GM18511 (cell line): Measurements from ENCODE around the gene DSP.

Source experiments
- ATAC-seq: cut with Tn5 transposase; IDR thresholded peaks from one replicate; pipeline ENCODE4 v1.9.1; 2021; ENCODE audit warnings: mild to moderate bottlenecking, moderate library complexity; ENCODE audit not compliant: unreplicated experiment

DSP gene

DNA sequence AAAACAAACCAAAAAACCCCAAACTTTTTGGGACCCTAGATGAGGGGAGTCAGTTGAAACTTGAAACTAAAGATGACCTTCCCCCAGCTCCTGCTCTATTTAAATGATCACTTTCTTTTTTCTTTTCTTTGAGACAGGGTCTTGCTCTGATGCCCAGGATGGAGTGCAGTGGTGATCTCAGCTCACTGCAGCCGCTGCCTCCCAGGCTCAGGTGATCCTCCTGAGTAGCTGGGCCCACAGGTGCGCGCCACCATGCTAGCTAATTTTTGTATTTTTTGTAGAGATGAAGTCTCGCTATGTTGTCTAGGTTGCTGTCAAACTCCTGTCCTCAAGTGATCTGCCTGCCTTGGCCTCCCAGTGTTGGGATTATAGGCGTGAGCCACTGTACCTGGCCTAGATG lies 7.3 kb upstream of the DSP start:
- no peak for ATAC-seq

DNA sequence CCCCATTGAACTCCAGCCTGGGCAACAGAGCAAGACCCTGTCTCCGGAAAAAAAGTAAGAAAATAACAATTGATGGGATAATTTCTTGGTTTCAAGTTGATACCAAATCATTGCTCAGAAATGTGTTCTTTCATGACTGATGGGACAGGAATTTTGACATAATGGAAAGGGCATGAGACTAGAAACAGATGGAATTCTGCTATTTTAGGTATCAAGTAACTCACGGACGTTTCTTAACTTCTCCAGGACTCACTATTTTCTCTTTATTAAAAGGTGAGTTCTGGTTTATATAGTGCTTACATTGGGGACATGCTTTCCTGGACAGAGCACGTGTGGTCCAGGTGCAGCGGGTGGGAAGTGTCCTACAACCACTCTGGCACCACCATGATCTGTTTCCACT lies 6.0 kb upstream of the DSP start:
- ATAC-seq: no peak

DNA sequence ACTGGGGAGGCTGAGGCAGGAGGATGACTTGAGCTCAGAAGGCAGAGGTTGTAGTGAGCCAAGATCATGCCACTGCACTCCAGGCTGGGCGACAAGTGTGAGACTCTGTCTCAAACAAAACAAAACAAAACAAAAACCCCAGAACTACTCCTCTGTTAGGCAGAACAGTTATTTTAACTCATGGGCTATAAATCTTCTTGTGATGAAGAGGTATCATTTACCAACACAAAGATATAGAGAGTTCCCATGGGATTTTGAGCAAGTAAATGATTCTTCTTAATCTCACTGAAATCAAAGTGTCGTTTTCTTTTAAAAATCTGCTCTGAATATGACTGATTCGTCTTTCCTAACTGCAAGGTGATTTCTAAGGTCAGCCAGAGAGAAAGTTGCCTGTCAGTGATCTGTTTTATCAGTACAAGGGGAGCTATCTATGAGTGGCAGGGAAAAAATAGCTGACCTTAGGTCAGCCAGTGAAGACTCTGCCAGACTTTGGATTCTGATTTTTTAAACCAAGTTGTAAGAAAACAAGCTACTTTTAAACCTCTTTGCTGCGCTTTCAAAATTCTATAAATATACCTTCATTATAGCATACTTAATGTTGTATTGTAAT lies 3.8 kb upstream of the DSP start:
- ATAC-seq: no peak

DNA sequence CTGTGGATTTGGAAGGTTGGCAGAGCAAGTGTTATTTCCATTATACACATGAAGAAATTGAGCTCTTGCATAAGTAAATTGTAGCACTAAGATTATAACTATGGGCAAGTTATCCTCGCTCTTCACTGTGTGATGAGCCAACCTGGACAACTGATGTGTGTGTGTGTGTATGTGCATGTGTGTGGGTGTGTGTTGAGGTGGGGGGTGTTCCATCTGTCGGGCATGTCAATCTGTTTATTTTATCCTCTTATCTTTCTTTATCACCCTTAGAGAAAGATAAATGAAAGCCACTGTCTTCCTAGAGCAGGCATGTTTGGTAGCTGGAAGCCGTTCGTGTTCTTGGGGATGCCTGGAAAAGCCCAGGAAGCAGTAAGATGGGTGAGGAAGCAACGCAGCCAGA lies 3.0 kb upstream of the DSP start:
- ATAC-seq: no peak

DNA sequence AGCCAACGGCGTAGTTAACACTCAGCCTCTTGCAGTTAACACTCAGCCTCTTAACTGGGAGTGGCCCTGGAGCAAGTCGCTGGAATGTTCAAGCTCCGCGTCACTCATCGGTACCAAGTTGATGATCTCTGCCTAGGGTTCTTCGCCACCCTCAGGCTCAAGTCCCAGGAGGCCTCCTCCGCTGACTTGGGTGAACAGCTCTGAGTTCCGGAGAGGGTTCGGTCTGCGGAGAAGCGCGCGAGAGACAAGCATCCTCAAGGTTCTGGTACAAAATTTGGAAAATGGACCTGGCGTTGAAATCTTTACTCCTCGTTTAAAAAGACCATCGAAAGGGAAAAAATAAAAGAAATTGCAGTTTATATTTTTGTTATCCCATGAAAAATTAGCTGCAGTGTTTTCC lies 876 bp upstream of the DSP start:
- ATAC-seq: no peak

DNA sequence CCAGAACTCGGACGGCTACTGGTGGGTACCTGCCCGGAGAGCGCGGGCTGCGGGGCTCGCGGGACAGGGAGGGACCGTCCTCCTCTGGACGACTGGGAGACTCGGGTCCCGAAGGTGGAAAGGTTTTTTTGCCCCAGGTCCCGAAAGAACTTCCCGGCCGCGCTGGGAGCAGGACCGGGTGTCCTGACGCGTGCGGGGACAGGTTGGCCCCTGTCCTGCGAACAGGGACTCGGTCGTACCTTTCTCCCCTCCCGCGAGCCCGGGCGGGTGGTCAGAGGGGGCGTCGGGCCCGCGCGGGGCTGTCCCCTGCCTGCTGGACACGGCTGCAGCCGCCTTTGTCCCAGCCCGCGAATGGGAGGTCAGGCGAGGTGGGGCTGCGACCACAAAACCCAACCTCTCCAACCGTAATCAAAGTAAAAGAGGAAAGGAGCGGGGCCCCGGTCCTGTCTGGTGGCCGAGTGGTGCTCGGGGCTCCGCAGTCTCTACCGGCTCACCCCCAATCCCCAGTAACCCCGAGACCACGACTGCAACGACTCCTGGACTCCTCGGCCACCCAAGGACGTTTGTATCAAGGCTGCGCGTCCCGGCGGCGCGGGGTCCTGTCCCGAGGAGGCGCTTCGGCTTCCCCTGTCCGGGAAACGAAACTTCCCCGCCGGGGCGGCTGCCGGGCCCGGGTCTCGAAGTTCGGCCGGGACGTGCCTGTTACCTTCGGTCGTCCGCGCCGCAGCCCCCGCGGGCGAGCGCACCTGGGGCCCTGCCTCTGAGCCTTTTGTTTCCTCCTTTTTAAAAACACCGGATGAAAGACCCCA lies 798 bp downstream of the DSP start:
- ATAC-seq: no peak

DNA sequence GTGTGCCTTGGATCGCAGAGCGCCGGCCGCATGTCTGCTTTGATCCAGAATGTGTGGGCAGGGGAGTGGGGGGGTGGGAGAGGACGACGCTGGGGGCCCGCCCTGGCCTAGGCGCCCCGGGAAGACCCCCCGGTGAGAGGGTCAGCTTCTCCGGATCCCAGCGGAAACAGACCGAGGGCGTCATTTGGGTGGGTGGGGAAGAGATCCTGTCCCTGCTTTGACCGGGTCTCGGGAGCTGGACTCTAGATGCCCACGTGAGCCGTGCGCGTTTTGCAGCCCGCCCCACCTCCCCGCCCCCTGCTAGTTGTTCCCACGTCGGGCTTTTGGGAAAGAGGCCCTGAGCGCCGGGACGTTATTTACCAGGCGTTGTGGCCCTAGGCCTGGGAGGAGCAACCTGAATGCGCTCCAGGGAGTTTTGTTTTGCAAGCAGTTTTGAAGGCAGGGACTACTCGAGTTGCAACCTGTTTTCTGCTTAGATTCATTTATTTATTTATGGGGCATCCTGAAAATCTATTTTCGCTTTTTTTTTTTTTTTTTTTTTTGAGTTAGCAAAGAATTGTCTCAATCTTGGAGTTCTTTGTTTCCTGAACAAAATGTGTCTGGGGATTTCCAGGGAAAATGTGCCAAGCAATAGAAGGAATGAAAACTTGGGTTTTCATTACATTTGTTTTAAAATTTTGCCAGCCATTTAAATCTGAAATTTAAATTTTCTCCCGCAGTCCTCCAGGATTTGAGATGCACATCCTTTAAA lies 1.6 kb downstream of the DSP start:
- no peak for ATAC-seq

DNA sequence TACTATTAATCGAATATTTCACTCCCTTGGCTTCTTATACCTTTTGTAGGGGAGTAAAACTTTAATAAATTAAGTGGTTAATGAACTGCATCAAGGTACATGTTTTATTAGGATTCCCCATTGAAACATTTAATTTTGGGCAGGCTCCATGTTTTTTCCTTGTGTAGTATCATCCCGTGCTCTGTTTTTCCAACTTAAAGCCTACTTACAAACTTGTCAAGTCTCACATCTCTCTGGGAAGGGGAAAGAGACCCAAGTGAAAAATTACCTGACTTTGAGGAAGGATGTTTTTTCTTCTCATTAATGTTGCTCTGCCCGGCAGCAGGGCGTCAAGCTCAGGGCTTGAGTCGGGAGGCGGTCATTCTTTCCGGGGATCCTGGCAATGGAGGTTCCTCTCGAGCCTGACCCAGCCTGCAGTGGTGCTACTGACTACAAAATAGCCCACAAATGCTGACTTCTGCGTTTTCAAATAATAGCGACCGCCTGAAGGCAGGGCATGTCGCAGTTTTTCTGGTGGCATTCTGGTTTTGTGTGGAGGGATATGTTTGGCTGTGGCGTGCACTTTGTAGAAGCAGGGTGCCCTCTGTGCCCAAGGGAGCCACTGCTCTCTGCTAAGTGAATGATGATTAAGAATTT lies 2.4 kb downstream of the DSP start:
- ATAC-seq: no peak

DNA sequence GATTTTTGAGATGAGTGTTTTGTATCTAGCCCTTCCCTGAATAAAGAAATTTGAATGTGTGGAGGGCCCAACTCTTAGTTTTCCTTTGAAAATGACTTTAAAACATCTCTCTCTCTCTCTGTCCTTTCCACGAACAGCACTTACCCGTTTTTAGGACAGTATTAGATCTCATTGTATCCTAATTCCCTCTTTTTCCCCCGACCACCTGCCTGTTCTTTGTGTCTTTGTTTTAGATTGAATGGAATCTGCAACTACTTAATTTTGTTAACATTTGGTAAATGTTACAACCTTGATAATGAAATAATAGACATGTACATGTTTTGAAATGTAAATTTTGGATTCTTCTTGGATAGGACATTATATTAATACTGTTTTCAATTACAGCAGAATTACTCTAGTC lies 3.1 kb downstream of the DSP start:
- ATAC-seq: no peak

DNA sequence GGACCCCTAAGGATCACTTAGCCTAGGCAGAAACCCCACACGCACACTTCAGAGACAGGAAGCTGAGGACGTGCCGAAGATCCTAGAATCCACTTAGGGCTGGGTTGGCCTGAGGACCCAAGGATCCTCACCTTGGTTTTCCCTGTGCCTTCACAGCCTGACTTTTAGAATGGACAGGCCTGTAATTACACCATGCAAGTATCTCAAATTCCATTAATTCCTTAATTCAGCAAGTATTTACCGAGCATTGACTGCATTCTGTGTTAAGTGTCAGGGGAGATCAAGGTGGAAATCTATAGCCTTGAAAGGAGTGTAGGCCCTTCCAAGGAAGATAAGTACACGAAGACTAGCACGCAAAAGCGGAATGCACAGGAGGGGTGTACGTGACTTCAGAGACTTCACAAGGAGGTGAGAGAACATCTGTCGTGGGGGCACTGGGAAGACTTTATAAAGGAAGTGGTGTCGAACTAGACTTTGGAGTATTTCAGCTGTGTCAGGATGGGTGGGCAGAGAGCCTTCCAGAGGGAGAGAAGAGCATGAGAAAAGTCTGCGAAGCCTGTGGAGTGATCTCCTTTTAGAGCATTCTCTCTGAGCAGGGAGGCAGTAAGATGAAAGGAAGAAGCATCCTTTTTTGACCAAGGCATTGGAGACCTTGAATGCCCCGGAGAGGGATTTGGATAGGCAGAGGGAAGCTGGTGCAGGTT lies 4.0 kb downstream of the DSP start:
- no peak for ATAC-seq

DNA sequence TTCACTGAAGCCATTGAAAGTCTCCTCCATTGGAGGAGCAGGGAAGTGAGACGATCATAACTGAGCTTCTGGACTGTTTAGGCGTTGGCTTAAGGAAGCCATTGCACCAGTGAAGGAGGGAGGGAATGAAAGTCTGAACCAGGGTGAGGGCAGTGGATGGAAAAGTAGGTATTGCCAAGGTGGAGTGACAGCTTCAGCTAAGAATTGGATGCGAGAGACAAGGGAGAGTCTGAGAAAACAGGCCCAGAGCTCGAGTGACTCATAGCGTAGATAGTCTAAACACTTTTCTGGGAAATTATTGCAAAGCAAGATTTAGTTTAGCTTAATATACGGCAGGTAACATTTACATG lies 4.5 kb downstream of the DSP start:
- ATAC-seq: no peak

DNA sequence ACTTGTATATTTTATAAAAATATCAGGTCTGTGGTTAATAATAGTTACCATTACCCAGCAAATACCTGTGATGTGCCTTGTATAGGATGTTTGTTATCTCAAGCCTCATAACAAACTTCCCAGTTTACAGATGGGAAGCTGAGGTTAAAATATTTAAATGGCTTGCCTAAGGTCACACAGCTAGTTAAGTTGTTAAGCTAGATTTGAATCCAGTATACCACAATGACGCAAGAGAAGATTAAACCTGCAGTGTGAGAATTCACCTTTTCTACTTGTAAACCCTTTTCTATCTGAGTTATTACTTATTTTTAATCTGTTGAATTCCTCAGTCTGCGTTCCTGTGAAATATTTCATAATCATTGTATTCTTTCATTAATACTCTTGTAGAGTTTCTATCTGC lies 4.9 kb downstream of the DSP start:
- ATAC-seq: no peak

DNA sequence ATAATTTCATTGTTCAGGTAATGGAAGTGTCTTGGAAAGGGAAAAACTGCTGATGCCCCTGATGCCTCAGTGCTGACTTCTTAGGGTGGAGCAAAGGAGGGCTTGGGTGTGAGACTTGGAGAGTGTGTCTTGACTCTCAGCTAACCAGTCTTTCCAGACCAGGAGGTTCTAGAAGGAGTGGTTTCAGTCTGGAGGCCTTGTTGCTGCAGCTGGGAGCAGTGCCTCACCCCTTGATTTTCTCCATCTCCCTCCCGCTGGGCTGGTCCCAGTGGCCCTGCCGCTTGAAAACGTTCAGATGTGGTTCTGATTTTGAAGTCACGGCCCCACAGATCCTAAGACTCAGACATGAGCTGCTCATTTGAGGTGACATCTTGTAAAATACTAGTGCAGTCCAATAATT lies 5.4 kb downstream of the DSP start:
- ATAC-seq: no peak

DNA sequence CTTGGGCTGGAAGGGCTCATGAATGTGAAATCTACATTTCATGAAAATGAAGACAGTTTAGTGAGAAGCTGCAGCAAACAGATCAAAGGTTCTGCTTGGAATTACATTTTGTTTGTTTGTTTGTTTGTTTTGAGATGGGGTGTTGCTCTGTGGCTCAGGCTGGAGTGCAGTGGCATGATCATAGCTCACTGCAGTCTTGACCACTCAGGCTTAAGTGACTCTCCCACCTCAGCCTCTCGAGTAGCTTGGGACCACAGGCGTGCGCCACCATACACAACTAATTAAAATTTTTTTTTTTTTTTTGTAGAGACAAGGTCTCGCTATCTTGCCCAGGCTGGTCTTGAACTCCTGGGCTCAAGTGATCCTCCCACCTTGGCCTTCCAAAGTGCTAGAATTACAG lies 5.8 kb downstream of the DSP start:
- ATAC-seq: no peak

DNA sequence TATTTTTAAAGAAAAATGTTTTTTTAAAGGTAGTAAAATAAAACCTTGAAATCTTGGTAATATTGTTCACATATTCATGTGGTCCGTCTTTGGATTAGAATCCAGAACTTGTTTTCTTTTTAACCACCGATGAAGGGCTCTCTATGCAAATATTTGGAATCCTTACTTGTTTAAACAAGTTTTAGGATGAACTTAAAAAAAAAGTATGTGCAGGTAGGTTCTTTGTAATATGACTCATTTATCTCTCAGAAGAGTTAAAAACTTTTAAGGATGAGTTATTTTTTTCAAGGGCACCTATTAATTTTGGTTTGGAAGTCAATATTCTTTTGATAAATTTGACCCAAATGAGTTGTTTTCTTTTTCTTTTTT lies 8.9 kb downstream of the DSP start:
- ATAC-seq: no peak

DNA sequence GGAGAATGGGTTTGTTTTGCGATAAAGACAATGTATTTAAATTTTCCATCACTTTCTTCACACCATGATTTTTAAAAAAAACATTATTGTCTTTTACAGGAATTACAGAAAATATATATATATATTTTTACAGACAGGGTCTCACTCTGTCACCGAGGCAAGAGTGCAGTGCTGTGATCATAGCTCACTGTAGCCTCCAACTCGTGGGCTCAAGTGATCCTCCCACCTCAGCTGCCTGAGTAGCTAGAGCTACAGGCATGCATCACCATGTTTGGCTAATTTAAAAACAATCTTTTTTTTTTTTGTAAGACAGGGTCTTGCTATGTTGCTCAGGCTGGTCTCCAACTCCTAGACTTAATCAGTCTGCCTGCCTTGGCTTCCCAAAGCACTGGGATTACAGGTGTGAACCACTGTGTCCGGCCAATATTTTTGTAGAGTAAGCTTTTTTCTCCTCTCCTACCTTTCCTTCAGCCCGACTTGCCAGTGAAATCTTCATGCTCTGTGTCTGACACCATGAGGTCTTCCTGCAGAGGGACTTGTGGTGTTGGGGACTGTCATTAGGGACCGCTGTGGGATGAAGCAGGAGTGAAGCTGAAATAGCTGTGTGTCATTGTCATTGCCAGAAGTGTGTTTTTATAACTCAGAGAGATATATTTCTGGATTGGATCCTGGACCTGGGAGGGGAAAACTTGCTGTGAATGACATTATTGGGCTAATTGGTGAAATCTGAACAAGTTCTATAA lies 13.2 kb downstream of the DSP start:
- no peak for ATAC-seq

DNA sequence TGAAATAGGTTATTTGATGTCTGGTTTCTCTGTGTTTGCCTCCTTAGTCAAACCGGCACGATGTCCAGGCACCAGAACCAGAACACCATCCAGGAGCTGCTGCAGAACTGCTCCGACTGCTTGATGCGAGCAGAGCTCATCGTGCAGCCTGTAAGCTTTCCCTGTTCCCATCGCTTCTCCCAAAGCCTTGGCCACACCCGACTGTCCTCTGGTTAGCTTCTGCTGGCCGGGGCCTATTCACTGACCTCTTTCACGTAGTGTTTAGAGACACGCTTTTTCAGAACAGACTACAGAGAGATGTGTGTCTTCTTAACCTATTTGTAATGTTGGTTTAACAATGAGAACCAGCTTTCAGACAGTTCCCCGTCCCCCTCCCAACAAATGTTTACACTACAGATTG lies 14.2 kb downstream of the DSP start:
- no peak for ATAC-seq

DNA sequence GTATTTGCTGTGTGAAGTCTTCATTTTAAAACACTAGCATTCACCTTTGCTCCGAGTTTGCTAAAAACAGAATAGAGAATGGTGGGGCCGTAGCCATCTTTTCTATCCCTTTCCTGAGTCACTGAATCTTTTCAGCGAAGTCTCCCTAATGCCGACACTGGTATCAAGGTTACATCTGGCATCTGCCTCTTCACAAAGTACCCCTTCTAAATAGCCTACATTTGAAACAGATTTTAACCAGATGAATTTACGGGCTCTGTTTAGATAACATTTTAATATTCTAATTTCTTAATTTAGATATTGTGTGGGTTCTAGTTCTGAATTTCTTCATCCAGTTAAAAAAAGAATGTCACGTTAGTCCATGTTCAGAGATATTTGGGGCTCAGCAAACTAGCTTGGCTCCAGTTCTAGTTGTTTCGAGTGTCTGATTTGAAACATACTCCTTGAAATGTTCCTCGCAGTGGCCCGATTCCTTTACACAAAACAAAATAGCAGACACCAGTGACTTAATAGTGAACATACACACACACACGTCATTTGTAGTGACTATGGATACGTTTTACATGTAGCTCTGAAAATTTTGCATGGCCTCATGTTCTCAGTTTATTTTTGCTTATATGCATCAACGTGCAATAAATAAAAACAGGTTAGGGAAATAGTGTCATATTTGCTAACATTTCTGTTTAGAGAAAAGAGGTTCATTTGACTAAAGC lies 15.1 kb downstream of the DSP start:
- ATAC-seq: no peak

DNA sequence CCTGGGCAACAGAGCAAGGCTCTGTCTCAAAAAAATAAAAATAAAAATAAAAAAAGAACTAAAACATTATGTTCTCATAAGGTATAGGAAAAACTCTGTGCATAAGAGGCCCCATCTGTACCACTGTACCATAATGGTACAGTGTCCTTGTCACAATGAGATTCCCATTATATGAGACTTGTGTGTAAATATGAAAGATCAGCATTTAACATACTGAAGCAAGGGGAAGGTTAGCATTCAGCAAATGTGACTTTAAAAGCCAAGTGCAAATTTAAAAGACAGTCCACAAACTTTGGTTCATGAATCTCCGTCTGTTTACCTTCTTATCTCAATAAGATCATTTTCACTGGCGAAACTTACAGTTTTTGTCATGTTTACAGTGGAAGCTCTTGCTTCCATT lies 16.2 kb downstream of the DSP start:
- ATAC-seq: no peak

DNA sequence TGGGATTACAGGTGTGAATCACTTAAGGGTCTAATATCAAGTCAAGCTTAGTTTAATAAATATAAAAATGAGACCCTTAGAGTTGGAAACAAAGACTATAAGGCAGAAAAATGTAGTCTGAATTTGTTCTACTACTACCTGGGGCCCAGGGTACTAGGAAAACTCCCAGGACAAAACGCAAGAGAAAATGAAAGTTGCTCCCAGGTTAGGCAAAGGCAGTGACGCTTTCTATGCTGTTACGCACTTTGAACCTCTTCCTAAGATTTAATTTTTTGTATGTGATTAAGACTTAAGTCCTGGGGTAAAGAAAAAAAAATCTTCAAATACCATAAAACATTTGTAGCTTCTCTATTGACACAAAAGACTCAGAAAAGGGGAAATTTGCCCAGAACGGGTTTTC lies 17.3 kb downstream of the DSP start:
- no peak for ATAC-seq
